ENCODE data around the gene FAM200C.

DNA sequence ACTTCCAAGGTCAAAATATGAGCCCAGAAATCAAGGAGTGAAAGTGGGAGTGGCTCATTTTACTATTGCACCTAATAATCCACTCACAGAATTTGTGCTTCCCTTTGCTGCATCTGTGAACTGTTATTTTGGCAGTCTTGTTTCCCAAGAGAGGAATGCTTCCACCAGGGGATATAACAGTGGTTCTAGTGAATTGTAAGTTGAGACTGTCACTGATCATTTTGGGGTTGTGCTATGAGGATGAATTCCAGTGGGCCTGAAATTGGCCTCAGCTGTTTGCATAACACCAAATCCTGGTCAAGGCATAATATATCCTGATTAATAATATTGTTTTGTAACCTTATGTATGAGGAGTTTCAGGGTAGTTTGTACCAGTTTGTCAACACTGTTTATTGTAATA lies 14.4 kb downstream of the FAM200C start:
- TF ChIP-seq CTCF (IDR thresholded peaks at IDR 0.05; ENCODE audit: low read depth, low read length) (no peak), EZH2phosphoT487 (IDR thresholded peaks at IDR 0.05; ENCODE audit: low read depth) (no peak)
